HUES48 (cell line): ENCODE results near the gene CRYL1.

Experiments used
- H3K27ac ChIP-seq: one replicate; pipeline ENCODE4 v1.7.0; 2013; ENCODE audit warnings: low read depth, low read length, inconsistent platforms
- H3K27me3 ChIP-seq: 2 replicates; pipeline ENCODE4 v1.6.1; 2013; ENCODE audit warnings: mild to moderate bottlenecking, low read length; ENCODE audit not compliant: control insufficient read depth, insufficient read depth
- H3K36me3 ChIP-seq: 2 replicates; pipeline ENCODE4 v1.6.1; 2013; ENCODE audit warnings: low read length; ENCODE audit not compliant: control insufficient read depth, insufficient read depth
- H3K4me1 ChIP-seq: 2 replicates; pipeline ENCODE4 v1.6.1; 2013; ENCODE audit warnings: mild to moderate bottlenecking, low read length; ENCODE audit not compliant: control insufficient read depth, insufficient read depth
- H3K4me3 ChIP-seq: 2 replicates; pipeline ENCODE4 v1.5.1; 2013; ENCODE audit warnings: mild to moderate bottlenecking, low read depth, low read length
- H3K9ac ChIP-seq: 2 replicates; pipeline ENCODE4 v1.6.1; 2013; ENCODE audit warnings: mild to moderate bottlenecking, low read depth, low read length, moderate library complexity
- H3K9me3 ChIP-seq: 2 replicates; pipeline ENCODE4 v1.6.1; 2013; ENCODE audit warnings: low read length; ENCODE audit not compliant: control insufficient read depth, insufficient read depth

Gene CRYL1

DNA sequence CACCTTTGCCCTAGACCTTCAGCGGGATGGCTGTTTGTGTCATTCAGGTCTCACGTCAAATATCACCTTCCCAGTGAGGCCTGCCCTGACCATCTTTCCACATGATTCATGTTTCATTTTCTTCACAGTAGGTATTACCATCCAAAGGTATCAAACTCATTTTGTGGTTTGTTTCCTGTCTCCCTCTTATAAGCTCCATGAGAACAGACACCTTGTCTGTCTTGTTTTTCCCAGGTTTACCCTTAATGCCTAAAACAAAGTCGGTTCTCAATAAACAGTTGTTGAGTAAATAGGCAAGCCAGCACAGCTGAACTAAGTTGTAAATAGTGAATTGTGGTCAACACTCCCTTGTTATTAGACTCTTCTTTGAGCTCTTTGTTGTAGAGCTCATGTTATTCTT is 170.9 kb downstream of the CRYL1 start:
- H3K9ac ChIP-seq: no peak overlapping the region
- no peak overlapping the region for H3K27ac ChIP-seq
- no peak overlapping the region for H3K4me3 ChIP-seq
- peaks cover 9% of the 10 kb centered on the region; the same call in 1 of the 2 replicates for H3K4me1 ChIP-seq
- H3K27me3 ChIP-seq: peaks cover 24% of the 10 kb centered on the region
- no peaks in the 10 kb centered on the region for H3K36me3 ChIP-seq
- no peaks in the 10 kb centered on the region for H3K9me3 ChIP-seq

GRCh38 chr13:20353973-20354372 is 171.7 kb downstream of the CRYL1 start:
- Histone ChIP-seq H3K4me3 (no peak overlapping the region), H3K27me3 (peaks cover 18% of the 10 kb centered on the region), H3K36me3 (no peaks in the 10 kb centered on the region), H3K9me3 (no peaks in the 10 kb centered on the region), H3K4me1 (peaks cover 11% of the 10 kb centered on the region; the same call in 1 of the 2 replicates), H3K27ac (no peak overlapping the region), H3K9ac (no peak overlapping the region)
